HG02642 (cell line): ENCODE data around the gene EIF2AK3.
"Not testable (repeated sequence)": the region's sequence is repeated elsewhere in the genome, so short reads cannot be mapped to it uniquely, and the experiment has no call there.

ENCODE experiments used
- ATAC-seq: cut with Tn5 transposase; IDR thresholded peaks from one replicate; pipeline ENCODE4 v1.9.1; 2021; ENCODE audit warnings: mild to moderate bottlenecking; ENCODE audit not compliant: unreplicated experiment, poor library complexity

The EIF2AK3 gene

DNA sequence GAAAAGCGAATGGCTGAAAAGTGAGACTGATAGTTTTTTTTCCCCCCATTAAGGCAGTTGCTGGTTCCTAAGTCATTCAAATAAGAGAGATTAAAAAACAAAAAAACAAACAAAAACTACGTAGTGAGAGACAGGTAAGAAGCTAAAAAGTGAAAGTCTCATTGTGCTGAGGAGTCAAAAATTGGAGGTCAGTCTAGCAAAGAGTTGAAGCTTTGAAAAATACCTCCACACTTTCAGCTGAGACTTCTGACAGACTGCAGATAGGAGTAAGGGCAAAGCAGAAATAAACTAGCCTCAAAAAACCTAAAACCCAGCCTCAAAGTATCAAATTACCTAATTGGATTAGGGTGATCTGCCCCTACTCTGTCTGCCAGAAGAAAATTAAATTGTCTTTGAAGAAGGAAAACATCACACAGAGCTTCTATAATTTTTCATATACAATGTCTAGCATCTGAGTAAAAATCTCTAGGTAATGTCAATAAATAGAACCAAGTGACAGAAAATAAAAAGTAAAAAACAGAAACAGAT lies 10.9 kb upstream of the EIF2AK3 start:
- no peak for ATAC-seq

DNA sequence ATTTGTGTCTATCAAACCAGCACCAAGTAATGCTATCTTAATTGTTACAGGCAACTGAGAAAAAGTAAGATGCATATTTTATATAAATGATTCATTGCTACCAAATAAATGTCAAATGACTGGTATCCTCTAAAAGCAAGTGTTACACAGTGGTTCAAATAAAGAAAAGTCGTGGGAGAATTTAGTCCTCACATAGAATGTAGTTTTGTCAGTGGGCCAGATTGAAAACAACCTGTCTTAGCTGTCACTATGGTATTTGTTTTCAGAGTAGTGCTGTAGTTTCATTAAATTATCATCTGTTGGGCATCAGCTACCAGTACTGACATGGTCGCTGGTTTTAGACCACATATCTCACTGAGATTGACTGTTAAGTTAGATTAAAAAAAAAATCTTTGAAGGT lies 10.2 kb upstream of the EIF2AK3 start:
- no peak for ATAC-seq

DNA sequence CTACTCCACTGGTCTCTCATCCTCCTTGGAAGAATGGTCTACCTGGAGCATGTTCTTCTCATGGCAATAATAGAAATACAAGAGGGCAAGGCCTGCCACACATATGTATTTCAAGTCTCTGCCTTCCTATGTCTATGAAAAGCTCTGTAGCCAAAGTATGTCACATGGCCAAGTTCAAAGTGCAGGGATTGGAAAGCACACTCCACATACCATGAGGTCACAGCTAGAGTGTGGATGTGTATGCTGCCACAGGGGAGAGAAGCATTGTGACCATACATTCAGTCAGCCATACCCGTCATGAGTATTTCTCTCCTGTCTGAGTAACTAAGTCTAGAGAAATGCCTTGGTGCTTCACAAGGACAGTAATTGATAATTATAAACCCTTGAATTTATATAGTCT lies 8.8 kb upstream of the EIF2AK3 start:
- no peak for ATAC-seq

DNA sequence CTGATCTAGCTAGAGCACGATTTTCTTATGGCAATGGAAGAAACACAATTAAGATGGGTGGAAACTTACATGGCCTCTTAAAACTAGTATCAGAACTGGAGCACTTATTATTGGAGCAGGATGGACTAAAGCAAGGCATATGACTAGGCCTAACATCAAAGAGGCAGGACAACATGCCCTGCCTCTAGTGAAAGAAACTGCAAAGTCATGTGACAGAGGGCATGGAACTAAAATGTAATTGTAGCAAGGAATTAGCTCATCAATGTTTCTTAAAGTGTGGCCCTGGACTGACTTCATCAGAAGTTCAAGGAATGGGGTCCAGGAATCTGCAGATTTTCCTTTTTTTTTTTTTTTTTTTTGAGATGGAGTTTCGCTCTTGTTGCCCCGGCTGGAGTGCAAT lies 5.3 kb upstream of the EIF2AK3 start:
- ATAC-seq = no peak

DNA sequence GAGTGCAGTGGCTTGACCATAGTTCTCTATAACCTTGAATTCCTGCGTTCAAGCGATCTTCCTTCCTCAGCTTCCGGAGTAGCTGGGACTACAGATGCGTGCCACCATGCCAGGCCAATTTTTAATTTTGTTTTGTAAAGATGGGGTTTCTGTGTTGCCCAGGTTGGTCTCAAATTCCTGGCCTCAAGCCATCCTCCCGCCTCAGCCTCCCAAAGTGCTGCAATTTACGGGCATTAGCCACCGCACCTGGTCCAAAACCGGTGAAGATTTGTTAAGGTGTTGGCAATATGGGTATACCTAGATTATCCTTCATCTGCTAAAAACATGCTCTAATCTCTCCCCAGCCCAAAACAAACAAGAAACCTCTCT lies 1.3 kb upstream of the EIF2AK3 start:
- no peak for ATAC-seq

DNA sequence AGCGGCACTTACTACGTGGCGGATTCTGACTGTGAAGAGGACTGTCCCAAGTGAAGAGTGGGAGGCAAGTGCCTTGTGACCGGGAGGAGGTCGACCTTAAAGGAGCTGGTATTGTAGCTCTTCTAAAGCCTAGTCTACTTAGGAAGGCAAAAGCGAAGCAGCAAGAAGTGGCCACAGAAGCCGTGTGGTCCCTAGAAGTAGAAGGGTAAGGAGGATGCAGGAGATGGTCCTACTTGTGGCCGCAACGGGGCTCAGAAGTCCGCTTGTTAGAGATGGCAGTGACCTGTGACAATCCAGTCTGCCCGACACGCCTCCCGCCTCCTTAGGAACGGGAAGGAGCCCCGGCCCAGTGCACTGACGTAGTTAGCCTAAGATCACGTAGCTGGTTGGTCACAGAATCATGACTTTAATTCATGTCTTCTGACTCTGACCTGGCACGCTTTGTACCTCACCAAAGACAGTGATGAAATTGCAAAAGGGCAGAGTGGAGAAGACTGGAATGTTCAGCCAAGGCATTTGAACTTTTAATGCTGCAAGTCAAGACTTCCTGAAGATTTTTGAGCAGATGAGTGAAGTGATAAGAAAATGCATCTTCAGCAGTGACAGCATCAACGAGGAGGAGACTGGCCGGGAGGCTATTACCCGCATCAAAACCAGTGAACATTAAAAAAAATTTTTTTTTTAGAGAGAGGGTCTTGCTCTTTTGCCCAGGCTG lies 749 bp upstream of the EIF2AK3 start:
- peak; percentile 43 for ATAC-seq

DNA sequence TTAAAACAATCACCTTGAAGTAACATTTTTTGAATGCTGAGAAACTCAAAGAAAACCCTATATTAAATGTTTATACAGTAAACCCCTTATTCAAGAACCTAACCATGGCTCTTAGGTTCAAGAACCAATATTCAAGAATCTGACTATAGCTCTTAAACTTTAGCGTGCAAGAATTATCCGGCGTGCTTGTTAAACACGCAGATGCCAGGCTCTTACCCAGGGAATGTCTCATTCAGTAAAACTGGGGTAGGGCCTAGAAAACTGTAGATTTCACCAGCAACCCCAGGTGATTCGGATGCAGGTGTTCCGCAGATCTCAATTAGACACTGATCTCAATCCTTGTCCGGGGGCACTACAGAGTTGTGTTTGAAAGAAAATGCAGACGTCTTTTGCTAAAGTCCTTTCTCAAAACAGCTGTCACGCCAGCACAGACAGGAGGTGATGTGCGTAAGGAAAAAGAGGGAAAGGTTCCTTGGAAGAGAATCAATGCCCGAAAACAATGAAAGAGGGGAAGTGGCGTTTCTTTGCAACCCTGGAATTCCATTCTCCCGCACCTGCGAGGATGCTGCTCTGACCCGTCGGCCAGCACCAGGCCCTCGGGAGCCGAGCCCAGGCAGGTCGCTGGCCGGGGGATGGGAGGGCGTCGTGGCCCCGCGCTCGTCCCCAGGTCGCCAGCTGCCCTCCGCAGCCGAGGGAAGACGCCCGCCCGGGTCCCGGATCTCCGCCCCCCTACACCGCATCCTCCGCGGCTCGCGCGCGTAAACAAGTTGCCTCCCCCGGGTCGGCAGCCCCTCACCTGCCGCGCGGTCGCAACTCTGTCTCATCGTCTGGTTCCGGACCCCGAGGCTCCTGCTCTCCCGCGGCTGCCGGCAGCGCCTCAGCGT lies 851 bp downstream of the EIF2AK3 start:
- ATAC-seq = peak; percentile 5

DNA sequence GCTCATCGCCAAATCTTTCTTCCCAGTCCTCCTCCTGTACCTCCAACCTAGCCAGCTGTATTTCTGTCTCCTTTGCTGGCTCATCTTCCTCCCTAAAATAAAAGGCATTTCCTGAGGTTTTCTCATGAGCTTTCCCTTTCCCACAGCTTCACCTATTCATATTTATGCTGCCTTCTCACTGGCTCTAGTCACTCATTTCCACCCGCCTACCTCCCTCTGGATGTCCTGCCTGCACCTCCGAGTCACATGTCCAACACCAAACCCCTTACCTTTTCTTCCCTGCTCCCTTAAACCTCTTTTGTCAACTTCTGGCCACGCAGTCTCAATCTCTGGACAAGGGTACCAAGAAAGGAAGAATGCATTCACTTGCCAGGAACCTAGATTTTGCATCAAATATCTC lies 2.8 kb downstream of the EIF2AK3 start:
- ATAC-seq = no peak

DNA sequence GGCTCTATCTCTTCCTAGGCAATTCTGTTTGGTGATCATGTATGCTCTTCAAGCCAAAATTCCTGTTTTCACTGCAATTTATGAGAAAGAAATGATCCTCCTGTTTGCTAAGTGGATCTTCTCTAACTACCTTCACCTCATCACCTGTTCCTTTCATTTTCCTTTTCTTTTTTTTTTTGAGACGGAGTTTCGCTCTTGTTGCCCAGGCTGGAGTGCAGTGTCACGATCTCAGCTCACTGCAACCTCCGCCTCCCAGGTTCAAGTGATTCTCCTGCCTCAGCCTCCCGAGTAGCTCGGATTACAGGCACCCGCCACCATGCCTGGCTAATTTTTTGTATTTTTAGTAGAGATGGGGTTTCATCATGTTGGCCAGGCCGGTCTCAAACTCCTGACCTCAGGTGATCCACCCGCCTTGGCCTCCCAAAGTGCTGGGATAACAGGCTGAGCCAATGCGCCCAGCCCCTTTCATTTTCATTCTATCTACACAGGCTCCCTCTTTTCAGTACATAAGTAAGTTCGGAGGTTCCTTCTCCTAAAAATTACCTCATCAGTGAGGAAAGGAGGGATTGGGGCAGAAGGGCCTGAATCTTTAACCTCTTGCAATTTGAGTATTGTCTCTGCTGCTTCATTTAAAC lies 3.3 kb downstream of the EIF2AK3 start:
- not testable (repeated sequence) for ATAC-seq

DNA sequence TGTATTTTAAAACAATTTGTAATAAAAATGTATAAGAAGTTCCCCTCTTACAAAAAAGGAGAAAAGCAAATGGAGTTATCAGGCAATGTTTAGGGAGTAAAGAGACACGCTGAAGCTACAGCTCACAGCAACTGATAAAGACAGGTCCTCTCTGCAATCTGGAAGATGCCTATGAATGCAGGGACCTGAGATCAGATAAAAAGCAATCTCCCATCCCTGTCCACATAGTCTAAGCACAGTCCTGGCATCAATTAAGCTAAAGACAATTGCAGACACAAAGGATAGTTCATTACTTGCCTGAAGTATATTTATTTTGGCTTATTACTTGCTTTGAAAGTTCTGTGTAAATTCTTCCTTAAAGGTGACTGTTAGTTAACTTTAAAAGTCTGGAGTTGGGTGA lies 5.0 kb downstream of the EIF2AK3 start:
- ATAC-seq = no peak

DNA sequence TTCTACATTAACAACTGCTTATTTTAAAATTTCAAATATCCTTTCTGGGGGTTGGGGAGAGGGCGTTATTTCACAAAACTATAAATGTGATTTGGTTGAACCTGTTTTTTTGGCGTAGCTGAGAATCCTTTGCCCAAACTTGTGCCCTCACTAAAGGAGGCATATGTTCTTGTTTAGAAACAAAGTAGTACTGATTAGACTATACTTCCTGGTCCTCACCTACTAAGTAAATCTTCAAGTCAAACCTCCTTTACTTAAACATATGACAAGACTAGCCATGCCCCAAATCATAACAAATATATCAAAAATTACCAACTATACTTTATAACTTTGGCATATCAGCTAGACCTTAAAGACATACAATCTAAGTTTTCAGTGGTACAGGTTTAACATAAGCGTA lies 5.8 kb downstream of the EIF2AK3 start:
- no peak for ATAC-seq

DNA sequence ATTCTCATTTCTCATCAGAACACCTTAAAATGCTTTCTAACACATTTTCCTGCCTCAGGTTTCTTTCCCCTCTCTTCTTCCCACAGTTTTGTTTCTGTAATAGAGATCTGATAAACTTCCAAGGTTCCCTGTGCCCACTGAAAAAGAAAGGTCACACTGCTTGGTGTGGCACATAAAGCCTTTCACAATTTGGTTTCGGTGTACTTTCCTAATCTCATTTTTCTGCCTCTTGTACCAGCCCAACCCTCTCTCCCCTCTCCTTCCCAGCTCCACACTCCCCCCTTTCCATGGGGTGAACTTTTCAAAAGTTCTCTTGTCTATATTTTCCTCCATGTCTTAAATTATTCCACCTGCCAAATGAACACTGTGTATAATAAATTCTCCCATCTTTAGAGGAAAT lies 7.2 kb downstream of the EIF2AK3 start:
- ATAC-seq = no peak

DNA sequence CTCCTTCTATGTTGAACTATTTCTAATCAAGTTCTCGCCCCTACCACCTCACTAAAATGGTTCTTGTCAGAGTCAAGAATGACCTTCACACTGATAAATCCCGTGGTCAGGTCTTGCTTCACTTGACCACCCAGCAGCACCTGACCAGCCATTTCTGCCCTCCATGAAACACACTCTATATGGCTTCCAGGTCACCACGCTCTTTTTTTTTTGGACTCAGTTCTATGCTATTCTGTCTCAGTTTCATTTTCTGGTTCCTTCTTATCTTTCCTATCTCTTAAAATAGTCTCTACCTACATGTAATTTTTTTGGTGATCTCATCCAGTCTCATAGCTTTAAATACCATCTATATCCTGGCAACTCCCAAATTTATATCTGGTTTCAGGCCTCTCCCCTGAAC lies 11.4 kb downstream of the EIF2AK3 start:
- peak; percentile 48 for ATAC-seq

DNA sequence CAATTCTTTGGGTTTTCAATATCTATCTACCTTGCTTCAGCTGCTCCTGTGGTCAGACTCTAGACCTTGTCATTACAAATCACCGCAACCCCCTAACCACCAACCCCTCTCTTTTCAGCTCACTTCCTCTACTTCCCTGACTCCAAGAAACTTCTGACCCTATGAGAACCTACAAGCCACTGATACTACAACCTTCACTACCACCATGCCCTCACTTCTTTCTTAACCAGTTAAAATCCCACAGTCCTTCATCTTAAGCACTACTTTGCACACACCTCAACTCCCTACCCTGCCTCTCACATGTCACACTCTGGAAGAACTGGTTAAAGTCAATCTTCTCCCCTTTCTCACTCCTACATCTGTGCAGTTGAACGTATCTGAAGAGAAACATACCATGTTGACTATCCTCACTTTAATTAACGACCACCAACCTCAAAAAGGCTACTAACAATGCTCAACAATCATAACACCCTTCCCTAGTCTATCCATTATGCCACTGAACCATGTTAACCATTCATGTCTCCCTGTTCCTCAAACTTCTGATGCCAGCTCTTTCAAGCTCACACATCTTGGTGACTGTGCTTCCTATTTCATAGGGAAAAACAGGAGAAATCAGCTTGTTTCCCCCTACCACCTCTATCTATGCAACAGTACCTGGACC lies 12.6 kb downstream of the EIF2AK3 start:
- peak; percentile 83 for ATAC-seq

DNA sequence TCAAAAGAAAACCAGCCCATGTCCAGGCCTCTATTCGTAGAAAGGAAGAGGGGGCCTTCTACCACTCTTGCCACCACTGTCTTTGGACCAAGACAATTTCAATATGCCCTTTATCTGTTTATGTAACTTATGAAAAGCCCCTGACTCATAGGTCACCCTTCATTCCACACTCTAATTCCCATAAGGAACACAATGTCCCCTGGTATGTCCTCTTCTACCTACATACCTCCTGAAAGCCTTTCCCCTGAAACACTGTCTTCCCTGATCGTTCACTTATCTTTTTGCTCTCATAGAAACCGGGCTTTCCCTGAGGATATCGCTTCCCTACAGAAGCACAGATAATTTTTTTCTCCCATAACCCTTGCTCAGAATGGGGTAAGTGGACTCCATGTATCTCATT lies 13.3 kb downstream of the EIF2AK3 start:
- no peak for ATAC-seq

DNA sequence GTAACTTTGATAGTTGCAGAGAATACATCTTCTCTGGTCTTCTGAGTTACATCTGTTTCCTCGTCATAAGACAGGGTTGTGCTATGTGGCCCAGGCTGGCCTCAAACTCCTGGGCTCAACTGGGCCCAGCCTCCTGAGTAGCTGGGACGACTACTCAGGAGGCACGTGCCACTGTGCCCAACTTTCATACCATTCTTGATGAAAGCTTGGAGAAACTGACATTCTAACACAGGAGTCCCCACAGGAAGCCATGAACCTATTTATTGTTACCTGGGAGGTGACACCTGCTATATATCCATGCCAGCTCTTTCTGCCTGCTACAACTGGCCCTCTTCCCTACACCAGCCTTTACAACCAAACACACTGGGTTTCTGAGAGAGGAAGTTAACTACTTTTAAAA lies 19.1 kb downstream of the EIF2AK3 start:
- ATAC-seq = peak; percentile 35

DNA sequence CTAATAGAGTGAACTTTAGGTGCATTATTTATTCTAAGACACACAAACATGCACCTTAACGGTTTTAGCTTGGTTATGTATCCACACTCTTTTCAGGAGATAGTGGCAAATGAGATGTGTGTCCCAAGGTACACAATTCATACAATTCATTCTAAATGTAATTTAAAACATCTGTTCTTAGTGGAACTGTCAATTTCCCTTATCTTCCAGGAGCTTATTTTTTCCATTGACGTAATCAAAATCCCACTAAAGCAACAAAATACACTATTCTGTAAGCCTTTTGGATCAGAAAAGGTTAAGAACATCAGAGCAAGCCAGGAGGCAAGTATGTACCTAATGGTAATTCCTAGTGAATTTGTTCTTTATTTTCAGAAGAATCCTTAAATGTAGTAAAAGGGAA lies 19.8 kb downstream of the EIF2AK3 start:
- ATAC-seq = no peak

DNA sequence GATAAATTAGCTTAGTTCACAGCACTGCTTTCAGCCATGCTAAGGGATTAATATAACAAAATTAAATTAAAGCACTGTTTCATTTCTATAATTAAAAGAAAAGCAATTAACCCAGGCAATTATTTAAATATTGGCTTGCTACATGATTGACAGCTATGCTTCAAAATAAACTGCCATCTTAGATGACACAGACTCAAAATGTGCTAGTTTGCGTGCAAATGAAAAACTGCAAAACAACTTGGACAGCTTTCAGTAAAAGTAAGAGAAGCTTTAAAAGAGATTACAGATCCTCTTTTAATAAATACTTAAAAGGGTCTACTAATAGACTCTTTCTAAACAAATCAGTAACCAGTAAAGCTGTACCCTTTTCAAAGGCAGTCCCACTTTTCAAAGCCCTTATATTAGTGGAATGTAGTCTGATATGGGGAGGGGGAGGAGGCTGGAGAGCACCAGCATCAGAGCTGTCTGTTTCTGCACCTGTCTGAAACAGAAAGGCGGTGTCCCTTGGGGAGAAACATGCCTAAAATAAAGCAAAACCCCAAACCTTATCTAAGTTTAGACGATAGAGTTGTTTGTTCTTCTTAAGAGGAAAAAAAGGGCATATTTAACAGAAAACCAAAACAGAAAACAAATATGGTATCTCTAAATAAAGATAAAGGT lies 20.8 kb downstream of the EIF2AK3 start:
- peak; percentile 87 for ATAC-seq

DNA sequence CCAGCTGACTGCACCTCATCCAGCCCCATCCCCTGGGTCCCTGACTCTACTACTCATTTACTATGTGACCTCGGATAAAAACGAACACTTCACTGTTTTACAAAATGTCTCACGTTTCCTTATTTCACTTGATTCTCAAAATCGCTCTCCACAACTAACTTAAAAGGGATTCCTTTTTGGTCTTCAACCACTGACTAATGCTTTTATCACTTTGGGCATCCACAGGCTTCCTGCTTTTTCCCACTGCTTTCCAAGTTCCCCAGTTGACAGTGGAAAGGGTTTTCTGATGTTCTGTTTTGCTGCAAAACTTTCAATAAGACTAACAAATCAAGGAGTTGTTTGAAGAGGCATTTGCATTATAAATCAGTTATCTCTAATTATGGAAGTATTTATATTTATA lies 24.1 kb downstream of the EIF2AK3 start:
- ATAC-seq = no peak

DNA sequence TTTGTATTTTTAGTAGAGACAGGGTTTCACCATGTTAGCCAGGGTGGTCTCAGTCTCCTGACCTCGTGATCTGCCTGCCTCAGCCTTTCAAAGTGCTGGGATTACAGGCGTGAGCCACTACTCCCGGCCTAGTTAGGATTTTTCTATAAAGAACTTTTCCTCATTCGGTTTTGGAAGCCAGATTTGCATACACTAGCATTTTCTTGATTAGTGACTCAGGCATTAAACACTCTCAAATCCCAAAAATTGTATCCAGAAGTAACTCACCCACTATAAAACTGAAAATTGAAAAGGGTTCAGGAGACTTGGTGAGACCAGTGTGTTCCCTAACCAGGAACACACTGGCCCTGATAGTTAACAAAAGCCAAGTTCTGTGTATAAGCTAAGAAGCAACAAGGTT lies 25.2 kb downstream of the EIF2AK3 start:
- ATAC-seq = no peak
